Tibial artery (tissue), 4 donors: ENCODE measurements around the gene SLC38A11.
"Not testable (repeated sequence)": the region's sequence is repeated elsewhere in the genome, so short reads cannot be mapped to it uniquely, and the experiment has no call there.

Experiments used
- DNase-seq, 2 donors: peaks; one replicate each; pipeline ENCODE4 v3.0.0-alpha.2; 2019
- H3K27ac ChIP-seq, 2 donors: fragments of 200-600 bp; sonication (generic) in 1 of 2; 1 replicate in 1 of 2; 2 replicates in 1 of 2; pipeline ENCODE4 v1.5.1; 2018 to 2019; ENCODE audit warnings: mild to moderate bottlenecking in 1 of 2
- H3K27me3 ChIP-seq, 2 donors: fragments of 200-600 bp; sonication (generic) in 1 of 2; one replicate each; pipeline versions ENCODE4 v1.5.1 to v1.6.0; 2016 to 2019
- H3K36me3 ChIP-seq, 3 donors: fragments of 200-600 bp; sonication (generic) in 2 of 3; one replicate each; pipeline ENCODE4 v1.5.1; 2016 to 2019; ENCODE audit warnings: mild to moderate bottlenecking in 2 of 3
- H3K4me1 ChIP-seq, 4 donors: fragments of 200-600 bp; sonication (generic) in 2 of 4; 1 replicate in 3 of 4; 2 replicates in 1 of 4; pipeline ENCODE4 v1.5.1; 2016 to 2019
- H3K4me3 ChIP-seq, 2 donors: fragments of 200-600 bp; sonication (generic) in 1 of 2; 1 replicate in 1 of 2; 2 replicates in 1 of 2; pipeline ENCODE4 v1.5.1; 2018 to 2019; ENCODE audit warnings: mild to moderate bottlenecking in 2 of 2
- H3K9me3 ChIP-seq, 3 donors: fragments of 200-600 bp; sonication (generic) in 1 of 3; one replicate each; pipeline ENCODE4 v1.5.1; 2016 to 2019
- intact Hi-C: fragments of 100-400 bp; cut with DNase I; formaldehyde crosslinking; loops from one replicate; pipeline ENCODE4 v1.15.0; 2023; ENCODE audit warnings: low total_unique reads
- TF ChIP-seq, protein P1 (sequence below), 2 experiments: fragments of 200-600 bp in 1 of 2; fragments of 450-650 bp in 1 of 2; IDR thresholded peaks; one replicate each; pipeline ENCODE4 v1.5.1; 2017 to 2019; ENCODE audit warnings: antibody characterized with exemption in 2 of 2, mild to moderate bottlenecking in 1 of 2, moderate library complexity in 1 of 2

Gene SLC38A11

DNA sequence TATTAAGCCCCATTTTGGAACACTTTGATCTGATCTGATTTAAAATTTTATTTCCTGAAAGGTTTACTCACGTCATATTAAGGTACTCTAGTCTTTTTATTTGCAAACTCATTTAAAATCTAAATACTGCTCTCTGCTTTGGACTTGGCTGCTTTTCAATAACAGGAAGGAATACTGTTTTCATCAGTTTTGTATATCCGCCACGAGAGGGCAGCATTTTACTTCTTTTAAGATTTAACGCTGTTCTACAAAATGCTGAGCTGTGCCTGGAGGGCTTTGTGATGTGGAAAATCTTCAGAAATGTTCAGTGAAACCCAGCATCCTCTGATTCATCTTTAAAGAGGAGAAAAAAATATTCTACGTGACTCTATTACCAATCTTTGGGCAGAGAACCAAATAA, 37.5 kb upstream of the SLC38A11 start:
- intact Hi-C loops = no loop called here
- H3K27ac ChIP-seq = peak overlapping the region; percentile 65 to 70

DNA sequence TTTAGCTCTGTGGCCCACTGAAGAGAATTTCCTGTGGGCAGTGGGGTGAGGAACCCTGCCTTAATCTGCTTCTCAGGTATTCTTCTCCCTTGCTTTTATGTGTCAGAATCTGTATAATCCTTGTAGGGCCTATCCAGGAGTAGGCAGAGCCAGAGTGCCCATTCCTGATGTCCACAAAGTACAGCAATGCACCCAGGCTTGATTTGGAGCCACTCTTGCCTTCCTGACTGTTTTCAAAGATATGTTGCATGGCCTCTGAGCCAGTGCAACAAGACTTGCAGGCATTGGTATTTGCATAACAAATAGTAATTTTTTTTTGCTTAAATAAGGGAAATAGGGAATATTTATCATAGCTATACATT, 36.7 kb upstream of the SLC38A11 start:
- H3K4me3 ChIP-seq, H3K36me3 ChIP-seq, intact Hi-C loops, H3K9me3 ChIP-seq, H3K27me3 ChIP-seq, DNase-seq: not testable (repeated sequence)
- Histone ChIP-seq H3K27ac (peak overlapping the region; percentile 65 to 70), H3K4me1 (peaks cover 0 to 45% (median 20%) of the 10 kb centered on the region in 4 donors)

More for the DNA sequence above, 37.5 kb upstream of the SLC38A11 start:
- peak in 1 of 2 donors; percentile 37 for DNase-seq
- no peaks in the 10 kb centered on the region for H3K27me3 ChIP-seq
- no peaks in the 10 kb centered on the region for H3K36me3 ChIP-seq
- TF ChIP-seq, protein P1, sequence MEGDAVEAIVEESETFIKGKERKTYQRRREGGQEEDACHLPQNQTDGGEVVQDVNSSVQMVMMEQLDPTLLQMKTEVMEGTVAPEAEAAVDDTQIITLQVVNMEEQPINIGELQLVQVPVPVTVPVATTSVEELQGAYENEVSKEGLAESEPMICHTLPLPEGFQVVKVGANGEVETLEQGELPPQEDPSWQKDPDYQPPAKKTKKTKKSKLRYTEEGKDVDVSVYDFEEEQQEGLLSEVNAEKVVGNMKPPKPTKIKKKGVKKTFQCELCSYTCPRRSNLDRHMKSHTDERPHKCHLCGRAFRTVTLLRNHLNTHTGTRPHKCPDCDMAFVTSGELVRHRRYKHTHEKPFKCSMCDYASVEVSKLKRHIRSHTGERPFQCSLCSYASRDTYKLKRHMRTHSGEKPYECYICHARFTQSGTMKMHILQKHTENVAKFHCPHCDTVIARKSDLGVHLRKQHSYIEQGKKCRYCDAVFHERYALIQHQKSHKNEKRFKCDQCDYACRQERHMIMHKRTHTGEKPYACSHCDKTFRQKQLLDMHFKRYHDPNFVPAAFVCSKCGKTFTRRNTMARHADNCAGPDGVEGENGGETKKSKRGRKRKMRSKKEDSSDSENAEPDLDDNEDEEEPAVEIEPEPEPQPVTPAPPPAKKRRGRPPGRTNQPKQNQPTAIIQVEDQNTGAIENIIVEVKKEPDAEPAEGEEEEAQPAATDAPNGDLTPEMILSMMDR (IDR thresholded peaks at IDR 0.05) = peak; percentile 16 to 44
- H3K4me3 ChIP-seq = no peak overlapping the region
- H3K9me3 ChIP-seq = no peaks in the 10 kb centered on the region
- peaks cover 0 to 39% (median 18%) of the 10 kb centered on the region in 4 donors for H3K4me1 ChIP-seq

DNA sequence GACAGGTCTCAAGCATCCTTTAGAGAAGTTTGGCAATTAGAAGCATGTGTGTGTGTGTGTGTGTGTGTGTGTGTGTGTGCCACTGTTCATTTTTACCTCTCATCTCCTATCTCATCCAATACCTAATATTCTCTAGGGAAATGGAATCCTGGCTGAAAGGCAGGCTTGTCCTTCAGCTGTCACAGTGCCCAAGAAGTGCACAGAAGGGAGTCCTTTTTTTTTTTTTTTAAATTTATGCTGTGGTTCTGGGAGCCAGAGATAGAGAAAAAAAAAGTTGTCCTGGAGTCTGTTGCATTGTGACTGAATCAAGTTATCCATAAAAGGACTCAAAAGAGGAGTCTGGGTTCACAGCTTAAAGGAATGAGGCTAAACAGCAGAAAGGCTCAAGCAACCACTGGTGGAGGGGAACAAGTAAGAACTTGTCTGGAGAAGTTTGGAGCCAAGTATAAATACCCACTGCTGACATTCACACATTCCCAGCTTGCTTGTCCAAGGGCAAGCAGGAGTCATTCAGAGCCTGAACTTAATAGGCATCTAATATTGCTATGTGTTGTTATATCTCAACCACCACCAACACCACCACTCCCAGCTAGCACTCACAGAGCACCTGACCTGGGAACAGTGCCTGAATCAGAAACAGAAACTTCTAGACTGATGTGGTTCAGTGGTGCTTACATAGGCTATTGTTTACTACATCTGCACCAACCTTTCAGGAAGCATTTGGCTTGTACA, 36.2 kb upstream of the SLC38A11 start:
- H3K27me3 ChIP-seq, DNase-seq, H3K36me3 ChIP-seq, H3K4me3 ChIP-seq, H3K9me3 ChIP-seq, intact Hi-C loops: not testable (repeated sequence)
- Histone ChIP-seq H3K27ac (peak overlapping the region; percentile 65 to 70), H3K4me1 (peaks cover 0 to 50% (median 20%) of the 10 kb centered on the region in 4 donors)

DNA sequence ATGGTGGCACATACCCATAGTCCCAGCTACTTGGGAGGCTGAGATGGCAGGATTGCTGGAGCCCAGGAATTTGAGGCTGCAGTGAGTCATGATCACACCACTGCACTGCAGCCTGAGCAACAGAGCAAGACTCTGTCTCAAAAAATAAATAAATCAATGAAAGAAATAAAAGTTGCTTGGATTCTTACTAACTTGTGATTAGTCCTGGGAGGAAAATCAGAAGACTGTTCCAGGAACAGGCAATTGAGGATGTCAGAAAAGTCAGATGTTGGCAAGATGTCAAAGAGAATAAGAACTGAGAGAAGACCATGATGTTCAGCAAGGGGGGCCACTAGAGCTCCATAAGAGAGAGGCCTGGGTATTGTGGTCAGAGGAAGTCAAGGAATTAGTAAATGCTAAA, 35.6 kb upstream of the SLC38A11 start:
- H3K27me3 ChIP-seq, H3K4me3 ChIP-seq, intact Hi-C loops, H3K36me3 ChIP-seq, H3K9me3 ChIP-seq, DNase-seq: not testable (repeated sequence)
- H3K27ac ChIP-seq = peak overlapping the region; percentile 65 to 70
- peaks cover 0 to 55% (median 20%) of the 10 kb centered on the region in 4 donors for H3K4me1 ChIP-seq

DNA sequence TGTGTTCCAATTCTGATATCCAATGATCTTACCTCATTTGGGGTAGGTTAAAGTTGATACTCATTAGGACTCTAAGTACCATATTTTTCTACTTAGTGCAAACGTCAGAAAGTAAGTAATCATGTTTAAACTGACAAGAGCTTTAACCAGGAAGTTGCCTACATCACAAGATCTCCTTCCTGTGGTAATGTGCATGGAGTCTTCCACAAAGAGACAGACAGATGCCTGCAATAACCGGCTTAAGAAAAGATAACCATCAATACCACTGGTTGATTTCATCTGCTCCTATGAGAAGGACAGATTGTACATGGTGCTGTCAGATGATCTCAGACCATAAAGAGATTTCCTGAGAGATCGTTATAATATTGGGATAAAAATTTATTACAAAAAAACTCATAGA, 33.5 kb upstream of the SLC38A11 start:
- peaks cover 0 to 55% (median 20%) of the 10 kb centered on the region in 4 donors for H3K4me1 ChIP-seq
- H3K9me3 ChIP-seq, DNase-seq, intact Hi-C loops, H3K4me3 ChIP-seq, H3K36me3 ChIP-seq, H3K27me3 ChIP-seq: not testable (repeated sequence)
- H3K27ac ChIP-seq = peak overlapping the region in 1 of 2 donors; percentile 65

DNA sequence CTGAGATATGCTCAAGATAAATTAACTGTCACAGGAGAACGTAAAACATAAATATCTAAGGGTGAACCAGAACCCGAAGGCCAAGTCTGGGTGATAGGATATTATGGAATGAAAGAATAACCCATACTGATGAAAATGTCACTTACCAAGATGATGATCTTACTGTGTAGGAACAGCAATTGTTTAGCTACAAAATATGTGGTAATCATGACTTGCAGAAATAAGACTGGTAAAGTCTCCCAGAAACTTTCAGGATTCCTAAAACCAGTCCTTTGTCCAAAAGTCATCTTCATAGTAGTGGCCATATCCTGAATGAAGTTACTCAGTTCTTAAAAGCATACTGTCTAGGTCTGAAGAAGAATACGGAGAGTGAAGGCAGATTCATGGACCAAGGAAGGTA, 30.7 kb upstream of the SLC38A11 start:
- DNase-seq, H3K27me3 ChIP-seq, H3K4me3 ChIP-seq, H3K27ac ChIP-seq, intact Hi-C loops, H3K9me3 ChIP-seq, H3K36me3 ChIP-seq: not testable (repeated sequence)
- peaks cover 0 to 42% (median 11%) of the 10 kb centered on the region in 4 donors for H3K4me1 ChIP-seq

DNA sequence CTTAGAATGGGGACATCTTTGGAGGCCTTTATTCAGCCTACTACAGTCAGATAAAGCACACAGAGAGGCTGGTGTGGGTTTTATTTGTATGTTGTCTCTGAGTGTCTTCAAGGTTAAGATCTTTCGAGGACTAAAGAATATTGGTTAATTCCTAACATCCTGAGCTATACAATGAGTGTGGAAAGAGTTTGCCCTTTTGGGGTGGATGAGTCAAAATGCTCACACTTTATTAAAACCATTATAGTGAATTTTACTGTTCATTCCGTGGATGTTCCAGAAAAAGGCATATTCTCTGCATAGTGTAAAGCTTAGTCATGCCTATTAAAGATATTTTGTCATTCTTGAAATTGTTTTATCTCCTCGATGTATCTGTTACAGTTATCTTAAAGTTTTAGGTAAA, 29.1 kb upstream of the SLC38A11 start:
- no peak overlapping the region for H3K4me3 ChIP-seq
- no peak for DNase-seq
- H3K27me3 ChIP-seq = no peaks in the 10 kb centered on the region
- H3K36me3 ChIP-seq = no peaks in the 10 kb centered on the region
- peaks cover 0 to 35% (median 6%) of the 10 kb centered on the region in 4 donors for H3K4me1 ChIP-seq
- H3K9me3 ChIP-seq = no peaks in the 10 kb centered on the region
- TF ChIP-seq, protein P1 (IDR thresholded peaks at IDR 0.05) = no peak
- intact Hi-C loops = no loop called here
- H3K27ac ChIP-seq = no peak overlapping the region

DNA sequence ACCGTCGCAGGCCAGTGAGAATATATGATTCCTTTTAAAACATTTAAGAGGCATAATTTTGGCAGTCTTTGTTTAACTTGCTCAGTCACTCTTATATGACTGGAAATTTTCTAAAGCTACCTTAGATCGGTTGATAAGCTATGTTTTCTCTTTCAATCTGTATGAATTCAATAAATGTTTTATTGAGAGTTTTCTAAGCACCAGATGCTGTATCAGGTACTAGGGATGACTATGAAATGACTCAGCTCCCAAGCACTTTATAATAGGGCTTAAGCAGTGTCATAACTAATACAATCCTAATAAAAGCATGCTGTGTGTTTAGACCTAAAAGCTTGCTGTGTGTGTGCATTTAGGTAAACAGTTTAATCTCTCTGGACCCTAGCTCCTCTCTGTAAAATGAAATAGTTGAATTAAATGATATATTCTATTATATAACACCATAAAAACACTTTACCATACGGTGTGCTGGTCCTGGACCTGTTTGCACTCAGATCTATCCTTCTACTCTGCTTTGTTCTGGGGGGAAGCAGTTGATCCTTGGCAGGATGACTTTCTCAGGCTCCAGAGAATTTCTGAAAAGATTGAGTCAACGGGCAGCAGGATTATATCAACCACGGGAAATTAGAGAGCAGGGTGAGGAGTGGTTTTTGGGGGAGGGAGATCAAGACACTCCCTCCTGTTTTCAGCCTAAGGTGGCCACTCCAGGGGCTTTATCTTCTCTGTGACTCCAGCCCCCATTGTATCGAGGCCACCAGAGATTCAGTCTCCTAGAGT, 26.1 kb upstream of the SLC38A11 start:
- Histone ChIP-seq H3K27me3 (no peaks in the 10 kb centered on the region), H3K9me3 (no peaks in the 10 kb centered on the region), H3K27ac (no peak overlapping the region), H3K36me3 (no peaks in the 10 kb centered on the region), H3K4me1 (peaks cover 0 to 11% (median 3%) of the 10 kb centered on the region in 4 donors), H3K4me3 (no peak overlapping the region)
- TF ChIP-seq, protein P1 (IDR thresholded peaks at IDR 0.05) = no peak
- intact Hi-C loops = no loop called here
- no peak for DNase-seq

DNA sequence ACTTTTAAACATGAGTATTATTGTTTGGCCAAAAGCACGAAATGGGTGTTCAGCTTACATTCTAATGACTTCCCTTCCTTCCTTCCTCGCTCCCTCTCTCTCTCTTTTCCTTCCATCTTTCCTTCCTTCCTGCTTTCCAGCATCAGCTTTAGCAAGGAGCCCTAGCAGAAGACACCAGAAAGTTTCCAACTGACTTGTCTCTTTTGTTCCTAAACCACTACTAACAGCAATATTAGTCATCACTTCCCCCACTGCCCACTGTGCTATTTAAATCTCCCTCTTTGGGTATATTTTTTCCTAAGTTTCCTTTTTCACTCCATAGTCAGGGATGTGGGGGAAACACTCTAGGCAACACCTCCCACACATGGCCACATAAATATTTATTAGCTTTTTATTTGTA, 25.4 kb upstream of the SLC38A11 start:
- DNase-seq, H3K36me3 ChIP-seq, intact Hi-C loops, H3K4me1 ChIP-seq, H3K9me3 ChIP-seq, H3K27me3 ChIP-seq, H3K4me3 ChIP-seq, H3K27ac ChIP-seq: not testable (repeated sequence)
